ENCODE data around the gene TAF3.

GRCh38 chr10:7933262-7933661, 115.0 kb downstream of the TAF3 start:
- TF ChIP-seq EZH2 (optimal IDR thresholded peaks at IDR 0.05; ENCODE audit: low read depth, low read length) (no peak), CTCF (IDR thresholded peaks at IDR 0.05; ENCODE audit: low read length) (no peak)
